ENCODE measurements around the gene ZCCHC14. TPM values are rescaled to one million over a fixed set of nuclear protein-coding genes. Genes with fewer than 3 reads are reported as not detected.

ZCCHC14 gene
- total and polyA plus RNA-seq, 2 donors (not counting 1 experiment from before 2014, with no cell fraction given): 0.70 to 4.4 TPM

- H3K9me3 Mint-ChIP-seq (ENCODE audit: insufficient read depth): no peaks in the 10 kb centered on the region
- H3K9me3 ChIP-seq (ENCODE audit: control extremely low read depth in 1 of 3, control insufficient read depth in 2 of 3, insufficient read depth in 1 of 3, low read length in 2 of 3): peaks cover 0 to 11% (median 0%) of the 10 kb centered on the region in 3 donors
- 91% methylated on average over 10 of the region's 11 CpGs for WGBS (ENCODE audit: insufficient coverage)
These were observed 45.8 kb upstream of the ZCCHC14 start for GRCh38 chr16:87538594-87538993.

GRCh38 chr16:87538160-87538559, 45.3 kb upstream of the ZCCHC14 start:
- H3K27me3 ChIP-seq (replicated peaks in 1 of 4; ENCODE audit: control extremely low read depth in 1 of 4, control insufficient read depth in 3 of 4, insufficient read depth in 4 of 4, low read length in 3 of 4): peaks cover 0 to 14% (median 0%) of the 10 kb centered on the region in 4 experiments
- ChIA-PET CTCF (interaction anchor here (0.7 to 1.0 kb wide), 2 partner anchors 97 to 1506 kb away, joined by 4 to 6 read pairs; no protein-coding TSS in a partner anchor), POLR2A (no interaction called here)
- TF ChIP-seq EZH2 (IDR thresholded peaks at IDR 0.05; ENCODE audit: borderline replicate concordance, insufficient read depth, low read depth, low read length, poor library complexity, severe bottlenecking) (no peak), CTCF (IDR thresholded peaks at IDR 0.05) (no peak)
- H3K27ac ChIP-seq (ENCODE audit: low read length in 2 of 2): no peak overlapping the region
- no peaks in the 10 kb centered on the region for H3K79me2 ChIP-seq (ENCODE audit: control insufficient read depth, insufficient read depth, low read length)
- H2AFZ ChIP-seq (ENCODE audit: insufficient read depth, low read depth, low read length, poor library complexity, severe bottlenecking): no peak overlapping the region
- no peaks in the 10 kb centered on the region for H3K4me1 ChIP-seq (ENCODE audit: control insufficient read depth in 2 of 2, insufficient read depth in 2 of 2, low read length in 2 of 2)
- WGBS (ENCODE audit: insufficient coverage): 63% methylated on average over 4 of the region's 4 CpGs
- H3K27ac Mint-ChIP-seq: no peak overlapping the region
- intact Hi-C loops (cut with micrococcal nuclease): no loop called here
- H3K27me3 Mint-ChIP-seq: peaks cover 53% of the 10 kb centered on the region
- no peak overlapping the region for H3K4me2 ChIP-seq (replicated peaks; ENCODE audit: low read depth, low read length, poor library complexity, severe bottlenecking)
- H3K4me3 ChIP-seq (ENCODE audit: control extremely low read depth in 1 of 5, extremely low read depth in 1 of 5, insufficient read depth in 1 of 5, low read depth in 2 of 5, low read length in 4 of 5): no peak overlapping the region
- peaks cover under 1% of the 10 kb centered on the region for H3K9me3 Mint-ChIP-seq (ENCODE audit: insufficient read depth)
- no peaks in the 10 kb centered on the region for H4K20me1 ChIP-seq (ENCODE audit: control insufficient read depth, insufficient read depth, low read length, poor library complexity, severe bottlenecking)
- peaks cover 0 to 16% (median 0%) of the 10 kb centered on the region in 3 donors for H3K9me3 ChIP-seq (ENCODE audit: control extremely low read depth in 1 of 3, control insufficient read depth in 2 of 3, insufficient read depth in 1 of 3, low read length in 2 of 3)
- no peak overlapping the region for H3K9ac ChIP-seq (ENCODE audit: low read length)
- DNase-seq (no peak), ATAC-seq (ENCODE audit: low read depth) (no peak)
- no peaks in the 10 kb centered on the region for H3K4me1 Mint-ChIP-seq
- no peak overlapping the region for H3K4me3 Mint-ChIP-seq
- no peaks in the 10 kb centered on the region for H3K36me3 ChIP-seq (replicated peaks in 1 of 2; ENCODE audit: control extremely low read depth in 1 of 2, control insufficient read depth in 1 of 2, extremely low read depth in 1 of 2, insufficient read depth in 2 of 2, low read length in 1 of 2)

More at GRCh38 chr16:87538594-87538993, 45.8 kb upstream of the ZCCHC14 start:
- TF ChIP-seq EZH2 (IDR thresholded peaks at IDR 0.05; ENCODE audit: borderline replicate concordance, insufficient read depth, low read depth, low read length, poor library complexity, severe bottlenecking) (no peak), CTCF (IDR thresholded peaks at IDR 0.05) (no peak)
- DNase-seq (no peak), ATAC-seq (ENCODE audit: low read depth) (no peak)
- intact Hi-C loops (cut with micrococcal nuclease): no loop called here
- ChIA-PET POLR2A (no interaction called here), CTCF (interaction anchor here (1.0 kb wide), 1 partner anchor 97 kb away, joined by 4 read pairs; no protein-coding TSS in a partner anchor)
- no peaks in the 10 kb centered on the region for H4K20me1 ChIP-seq (ENCODE audit: control insufficient read depth, insufficient read depth, low read length, poor library complexity, severe bottlenecking)
- H3K4me1 Mint-ChIP-seq: no peaks in the 10 kb centered on the region
- no peak overlapping the region for H3K4me3 ChIP-seq (ENCODE audit: control extremely low read depth in 1 of 5, extremely low read depth in 1 of 5, insufficient read depth in 1 of 5, low read depth in 2 of 5, low read length in 4 of 5)
- H3K27me3 ChIP-seq (replicated peaks in 1 of 4; ENCODE audit: control extremely low read depth in 1 of 4, control insufficient read depth in 3 of 4, insufficient read depth in 4 of 4, low read length in 3 of 4): peaks cover 0 to 14% (median 0%) of the 10 kb centered on the region in 4 experiments
- no peaks in the 10 kb centered on the region for H3K79me2 ChIP-seq (ENCODE audit: control insufficient read depth, insufficient read depth, low read length)
- H3K9ac ChIP-seq (ENCODE audit: low read length): no peak overlapping the region
- H3K27ac ChIP-seq (ENCODE audit: low read length in 2 of 2): no peak overlapping the region
- H3K27ac Mint-ChIP-seq: no peak overlapping the region
- H2AFZ ChIP-seq (ENCODE audit: insufficient read depth, low read depth, low read length, poor library complexity, severe bottlenecking): no peak overlapping the region
- H3K4me2 ChIP-seq (replicated peaks; ENCODE audit: low read depth, low read length, poor library complexity, severe bottlenecking): no peak overlapping the region
- H3K4me1 ChIP-seq (ENCODE audit: control insufficient read depth in 2 of 2, insufficient read depth in 2 of 2, low read length in 2 of 2): no peaks in the 10 kb centered on the region
- H3K27me3 Mint-ChIP-seq: peaks cover 52% of the 10 kb centered on the region
- H3K4me3 Mint-ChIP-seq: no peak overlapping the region
- H3K36me3 ChIP-seq (replicated peaks in 1 of 2; ENCODE audit: control extremely low read depth in 1 of 2, control insufficient read depth in 1 of 2, extremely low read depth in 1 of 2, insufficient read depth in 2 of 2, low read length in 1 of 2): no peaks in the 10 kb centered on the region

Measured in B cell (primary cell).